ENCODE data around the gene VSTM2B. TPM values are rescaled to one million over a fixed set of nuclear protein-coding genes. Genes with fewer than 3 reads are reported as not detected.

VSTM2B gene
- total RNA-seq, 1 donor from 2014 or later, result 0.18 TPM

- Mint-ChIP-seq H3K36me3 (ENCODE audit: low read depth, unreplicated experiment) (peaks cover 3% of the 10 kb centered on the region), H3K4me1 (ENCODE audit: unreplicated experiment) (peaks cover 12% of the 10 kb centered on the region), H3K9me3 (ENCODE audit: unreplicated experiment) (no peaks in the 10 kb centered on the region), H3K4me3 (ENCODE audit: unreplicated experiment) (no peak overlapping the region), H3K27me3 (ENCODE audit: unreplicated experiment) (peaks cover 36% of the 10 kb centered on the region), H3K27ac (ENCODE audit: unreplicated experiment) (no peak overlapping the region)
- DNase-seq (ENCODE audit: low spot score), result no peak
- TF ChIP-seq CTCF (IDR thresholded peaks at IDR 0.05; ENCODE audit: unreplicated experiment), result no peak
Observed at GRCh38 chr19:29527500-29528328, 1.9 kb downstream of the VSTM2B start.

DNA sequence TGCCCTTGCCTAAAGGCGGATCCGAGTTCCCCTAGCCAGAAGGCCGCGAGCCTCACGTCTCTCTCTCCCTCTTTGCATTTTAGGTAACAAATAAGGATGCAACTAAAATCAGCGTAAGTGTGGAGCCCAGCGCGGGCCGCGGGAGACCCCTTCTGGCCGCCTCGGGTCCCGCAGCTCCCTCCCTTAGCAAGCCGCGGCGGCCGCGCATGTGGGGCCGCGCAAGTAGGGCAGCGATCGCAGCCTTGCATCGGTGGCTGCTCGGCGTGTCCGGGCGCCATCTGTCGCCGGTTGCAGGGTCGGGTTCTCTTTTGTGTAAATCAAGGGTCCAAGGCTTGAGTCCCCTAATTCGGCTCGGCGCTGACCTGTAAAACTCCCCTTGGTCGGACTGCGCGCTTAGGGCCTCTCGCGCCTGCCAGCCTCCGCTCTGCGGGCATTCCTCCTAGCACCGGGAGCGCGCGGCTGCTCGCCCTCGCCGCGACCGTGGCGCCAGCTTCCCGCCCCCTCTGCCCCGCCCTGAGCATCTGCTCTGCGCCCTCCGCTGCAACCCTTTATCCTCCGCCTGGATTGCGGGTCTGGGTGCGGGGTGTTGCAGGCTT lies 2.7 kb downstream of the VSTM2B start:
- peak; percentile 74 for TF ChIP-seq CTCF (IDR thresholded peaks at IDR 0.05; ENCODE audit: unreplicated experiment)
- peaks cover 33% of the 10 kb centered on the region for H3K27me3 Mint-ChIP-seq (ENCODE audit: unreplicated experiment)
- peaks cover 12% of the 10 kb centered on the region for H3K4me1 Mint-ChIP-seq (ENCODE audit: unreplicated experiment)
- peak overlapping the region; percentile 51 for H3K4me3 Mint-ChIP-seq (ENCODE audit: unreplicated experiment)
- no peaks in the 10 kb centered on the region for H3K9me3 Mint-ChIP-seq (ENCODE audit: unreplicated experiment)
- no peak overlapping the region for H3K27ac Mint-ChIP-seq (ENCODE audit: unreplicated experiment)
- peak; percentile 83 for DNase-seq (ENCODE audit: low spot score)
- peaks cover 3% of the 10 kb centered on the region for H3K36me3 Mint-ChIP-seq (ENCODE audit: low read depth, unreplicated experiment)

DNA sequence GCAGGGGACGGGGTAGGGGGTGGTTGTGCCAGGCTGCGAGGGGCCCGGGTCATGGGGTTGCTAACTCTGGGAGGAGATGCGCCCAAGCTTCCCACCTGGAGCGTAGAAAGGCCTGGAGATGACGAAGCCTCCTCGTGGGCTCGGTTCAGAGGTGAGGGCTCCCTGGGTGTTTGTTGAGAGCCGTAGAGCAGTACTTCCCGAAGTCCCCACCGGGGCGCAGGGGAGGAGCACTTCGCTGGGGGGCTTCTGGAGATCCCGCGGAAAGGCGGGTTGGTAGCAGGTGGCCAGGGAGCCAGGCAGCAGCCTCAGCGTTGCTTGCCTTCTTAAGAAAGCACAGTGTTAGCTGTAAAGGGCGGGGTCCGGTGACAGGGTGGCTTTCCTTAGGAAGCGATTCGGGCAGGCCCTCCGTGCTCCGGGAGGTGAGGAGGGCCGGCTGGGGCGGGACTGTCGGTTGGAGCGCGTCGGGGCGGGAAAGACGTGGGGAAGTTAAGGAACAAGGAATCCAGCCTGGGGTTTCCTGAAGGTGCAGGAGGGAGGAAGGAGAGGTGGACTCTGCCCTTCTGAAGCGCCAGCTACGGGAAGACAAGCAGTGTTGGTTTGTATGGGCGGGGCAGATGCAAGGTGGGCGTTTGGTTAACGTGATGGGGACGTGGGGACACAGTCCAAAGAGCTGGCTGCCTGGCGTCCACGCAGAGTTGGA lies 3.3 kb downstream of the VSTM2B start:
- H3K36me3 Mint-ChIP-seq (ENCODE audit: low read depth, unreplicated experiment), result no peaks in the 10 kb centered on the region
- TF ChIP-seq CTCF (IDR thresholded peaks at IDR 0.05; ENCODE audit: unreplicated experiment), result no peak
- H3K27ac Mint-ChIP-seq (ENCODE audit: unreplicated experiment), result no peak overlapping the region
- peaks cover 30% of the 10 kb centered on the region for H3K27me3 Mint-ChIP-seq (ENCODE audit: unreplicated experiment)
- H3K9me3 Mint-ChIP-seq (ENCODE audit: unreplicated experiment), result no peaks in the 10 kb centered on the region
- DNase-seq (ENCODE audit: low spot score), result peak; percentile 21
- peak overlapping the region; percentile 25 for H3K4me3 Mint-ChIP-seq (ENCODE audit: unreplicated experiment)
- peaks cover 12% of the 10 kb centered on the region for H3K4me1 Mint-ChIP-seq (ENCODE audit: unreplicated experiment)

- H3K9me3 Mint-ChIP-seq (ENCODE audit: unreplicated experiment), result no peaks in the 10 kb centered on the region
- H3K4me1 Mint-ChIP-seq (ENCODE audit: unreplicated experiment), result peaks cover 12% of the 10 kb centered on the region
- peak; percentile 31 for DNase-seq (ENCODE audit: low spot score)
- peak overlapping the region; percentile 25 for H3K4me3 Mint-ChIP-seq (ENCODE audit: unreplicated experiment)
- peaks cover 28% of the 10 kb centered on the region for H3K27me3 Mint-ChIP-seq (ENCODE audit: unreplicated experiment)
- H3K36me3 Mint-ChIP-seq (ENCODE audit: low read depth, unreplicated experiment), result no peaks in the 10 kb centered on the region
- H3K27ac Mint-ChIP-seq (ENCODE audit: unreplicated experiment), result no peak overlapping the region
- TF ChIP-seq CTCF (IDR thresholded peaks at IDR 0.05; ENCODE audit: unreplicated experiment), result no peak
Observed at GRCh38 chr19:29529646-29530539, 4.1 kb downstream of the VSTM2B start.
